Dedifferentiated amniotic fluid mesenchymal stem cell (primary cell): ENCODE data around the gene GRIN1.

Experiments used
- DNase-seq: peaks from one replicate; pipeline ENCODE4 v3.0.0-alpha.2; 2016; ENCODE audit errors: extremely low spot score

Gene GRIN1

GRCh38 chr9:137138722-137139467 is at the start of gene GRIN1:
TSS of gene GRIN1 (plus strand) at chr9:137139154. CDS start at chr9:137139487, 333 bp downstream.
- no peak for DNase-seq

GRCh38 chr9:137089232-137089947 is 49.6 kb upstream of the GRIN1 start:
- no peak for DNase-seq

GRCh38 chr9:137095664-137096517 is 43.1 kb upstream of the GRIN1 start:
- no peak for DNase-seq

DNA sequence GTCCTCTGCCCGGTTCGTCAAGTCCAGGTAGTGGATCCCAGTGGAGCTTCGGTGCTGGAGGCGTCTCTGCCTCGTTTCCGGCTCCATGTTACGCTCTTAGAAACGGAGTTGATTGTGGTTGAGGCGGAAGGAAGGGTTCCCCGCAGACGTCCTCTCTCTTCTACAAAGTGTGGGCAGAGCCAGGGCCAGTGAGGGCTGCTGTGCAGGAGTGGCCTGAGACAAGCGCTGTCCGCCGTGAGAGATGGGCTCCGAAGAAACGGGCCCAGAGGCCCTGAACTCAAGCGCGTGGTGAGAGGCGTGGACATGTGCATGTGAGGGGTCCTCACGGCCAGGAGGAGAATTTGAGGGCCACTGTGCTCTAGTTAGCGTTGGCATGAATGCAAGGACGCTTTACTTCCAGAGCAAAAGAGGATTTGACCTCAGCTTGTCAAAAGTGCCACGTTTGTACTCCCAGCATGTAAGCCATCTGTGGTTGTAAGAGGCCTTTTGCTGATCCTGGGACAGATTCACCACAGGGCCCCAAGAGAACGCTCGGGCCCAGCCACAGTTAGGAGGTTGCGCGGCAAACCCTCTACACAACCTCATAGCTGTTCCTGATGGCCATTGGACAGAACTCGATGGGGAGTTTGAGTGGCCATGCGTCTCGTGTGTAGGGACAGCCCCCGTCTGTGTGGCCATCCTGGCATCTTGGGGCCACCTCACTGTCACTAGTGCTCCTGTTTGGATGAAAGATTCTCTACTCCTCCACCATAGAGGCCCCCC is 42.0 kb upstream of the GRIN1 start:
- no peak for DNase-seq

- no peak for DNase-seq
These were observed 41.0 kb upstream of the GRIN1 start for GRCh38 chr9:137097761-137098462.

GRCh38 chr9:137099231-137099630 is 39.7 kb upstream of the GRIN1 start:
- no peak for DNase-seq

DNA sequence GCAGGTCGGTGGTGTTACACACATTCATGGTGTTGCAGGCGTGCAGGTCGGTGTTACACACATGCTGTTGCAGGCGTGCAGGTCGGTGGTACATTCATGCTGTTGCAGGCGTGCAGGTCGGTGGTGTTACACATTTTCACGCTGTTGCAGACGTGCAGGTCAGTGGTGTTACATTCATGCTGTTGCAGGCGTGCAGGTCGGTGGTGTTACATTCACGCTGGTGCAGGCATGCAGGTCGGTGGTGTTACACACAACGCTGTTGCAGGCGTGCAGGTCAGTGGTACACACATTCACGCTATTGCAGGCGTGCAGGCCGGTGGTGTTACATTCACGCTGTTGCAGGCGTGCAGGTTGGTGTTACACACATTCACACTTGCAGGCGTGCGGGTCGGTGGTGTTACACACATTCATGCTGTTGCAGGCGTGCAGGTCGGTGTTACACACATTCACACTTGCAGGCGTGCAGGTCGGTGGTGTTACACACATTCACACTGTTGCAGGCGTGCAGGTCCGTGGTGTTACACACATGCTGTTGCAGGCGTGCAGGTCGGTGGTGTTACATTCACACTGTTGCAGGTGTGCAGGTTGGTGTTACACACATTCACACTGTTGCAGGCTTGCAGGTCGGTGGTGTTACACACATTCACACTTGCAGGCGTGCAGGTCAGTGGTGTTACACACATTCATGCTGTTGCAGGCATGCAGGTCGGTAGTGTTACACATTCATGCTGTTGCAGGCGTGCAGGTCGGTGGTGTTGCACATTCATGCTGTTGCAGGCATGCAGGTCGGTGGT is 35.6 kb upstream of the GRIN1 start:
- no peak for DNase-seq

- no peak for DNase-seq
These were observed 32.9 kb upstream of the GRIN1 start for GRCh38 chr9:137105814-137106661.

- DNase-seq: no peak
These were observed 32.2 kb upstream of the GRIN1 start for GRCh38 chr9:137106662-137107250.

DNA sequence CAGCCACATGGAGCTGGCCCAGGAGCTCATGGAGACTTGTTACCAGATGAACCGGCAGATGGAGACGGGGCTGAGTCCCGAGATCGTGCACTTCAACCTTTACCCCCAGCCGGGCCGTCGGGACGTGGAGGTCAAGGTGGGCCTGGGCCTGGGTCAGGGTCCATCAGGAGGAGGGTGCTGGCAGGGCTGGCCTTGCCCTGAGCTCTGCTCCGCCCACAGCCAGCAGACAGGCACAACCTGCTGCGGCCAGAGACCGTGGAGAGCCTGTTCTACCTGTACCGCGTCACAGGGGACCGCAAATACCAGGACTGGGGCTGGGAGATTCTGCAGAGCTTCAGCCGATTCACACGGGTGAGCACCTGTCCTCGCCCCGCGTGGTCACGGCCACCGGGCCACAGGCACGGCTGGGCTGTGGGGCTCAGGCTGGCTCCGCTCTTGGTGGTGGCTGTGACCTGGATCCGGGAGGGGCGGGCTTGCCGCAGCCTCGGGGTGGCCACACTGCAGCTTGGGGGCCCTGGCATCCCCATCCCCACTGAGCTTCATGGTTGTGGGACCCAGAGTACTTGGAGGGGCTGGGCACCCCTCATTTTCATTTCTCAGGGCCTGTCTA is 31.5 kb upstream of the GRIN1 start:
- no peak for DNase-seq

- DNase-seq: no peak
These were observed 31.0 kb upstream of the GRIN1 start for GRCh38 chr9:137107982-137108381.

DNA sequence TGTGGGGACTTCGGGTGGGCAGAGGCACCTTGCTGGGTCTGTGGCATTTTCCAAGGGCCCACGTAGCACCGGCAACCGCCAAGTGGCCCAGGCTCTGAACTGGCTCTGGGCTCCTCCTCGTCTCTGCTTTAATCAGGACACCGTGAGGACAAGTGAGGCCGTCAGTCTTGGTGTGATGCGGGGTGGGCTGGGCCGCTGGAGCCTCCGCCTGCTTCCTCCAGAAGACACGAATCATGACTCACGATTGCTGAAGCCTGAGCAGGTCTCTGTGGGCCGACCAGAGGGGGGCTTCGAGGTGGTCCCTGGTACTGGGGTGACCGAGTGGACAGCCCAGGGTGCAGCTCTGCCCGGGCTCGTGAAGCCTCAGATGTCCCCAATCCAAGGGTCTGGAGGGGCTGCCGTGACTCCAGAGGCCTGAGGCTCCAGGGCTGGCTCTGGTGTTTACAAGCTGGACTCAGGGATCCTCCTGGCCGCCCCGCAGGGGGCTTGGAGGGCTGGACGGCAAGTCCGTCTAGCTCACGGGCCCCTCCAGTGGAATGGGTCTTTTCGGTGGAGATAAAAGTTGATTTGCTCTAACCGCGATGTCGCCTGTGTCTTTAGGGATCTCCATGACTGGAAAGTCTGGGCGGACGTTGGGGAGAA is 30.2 kb upstream of the GRIN1 start:
- no peak for DNase-seq

GRCh38 chr9:137109250-137110146 is 29.5 kb upstream of the GRIN1 start:
- no peak for DNase-seq

- no peak for DNase-seq
These were observed 28.6 kb upstream of the GRIN1 start for GRCh38 chr9:137110147-137110910.

GRCh38 chr9:137110911-137111787 is 27.8 kb upstream of the GRIN1 start:
- DNase-seq: no peak
